ENCODE results near the gene PIGB.
"Not testable (repeated sequence)": the region's sequence is repeated elsewhere in the genome, so short reads cannot be mapped to it uniquely, and the experiment has no call there.

PIGB gene

DNA sequence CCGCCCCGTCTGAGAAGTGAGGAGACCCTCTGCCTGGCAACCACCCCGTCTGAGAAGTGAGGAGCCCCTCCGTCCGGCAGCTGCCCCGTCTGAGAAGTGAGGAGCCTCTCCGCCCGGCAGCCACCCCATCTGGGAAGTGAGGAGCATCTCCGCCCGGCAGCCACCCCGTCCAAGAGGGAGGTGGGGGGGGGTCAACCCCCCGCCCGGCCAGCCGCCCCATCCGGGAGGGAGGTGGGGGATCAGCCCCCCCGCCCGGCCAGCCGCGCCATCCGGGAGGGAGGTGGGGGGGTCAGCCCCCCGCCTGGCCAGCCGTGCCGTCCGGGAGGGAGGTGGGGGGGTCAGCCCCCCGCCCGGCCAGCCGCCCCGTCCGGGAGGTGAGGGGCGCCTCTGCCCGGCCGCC lies 16.2 kb upstream of the PIGB start:
- not testable (repeated sequence) for DNase-seq (ENCODE audit: low read depth)

DNA sequence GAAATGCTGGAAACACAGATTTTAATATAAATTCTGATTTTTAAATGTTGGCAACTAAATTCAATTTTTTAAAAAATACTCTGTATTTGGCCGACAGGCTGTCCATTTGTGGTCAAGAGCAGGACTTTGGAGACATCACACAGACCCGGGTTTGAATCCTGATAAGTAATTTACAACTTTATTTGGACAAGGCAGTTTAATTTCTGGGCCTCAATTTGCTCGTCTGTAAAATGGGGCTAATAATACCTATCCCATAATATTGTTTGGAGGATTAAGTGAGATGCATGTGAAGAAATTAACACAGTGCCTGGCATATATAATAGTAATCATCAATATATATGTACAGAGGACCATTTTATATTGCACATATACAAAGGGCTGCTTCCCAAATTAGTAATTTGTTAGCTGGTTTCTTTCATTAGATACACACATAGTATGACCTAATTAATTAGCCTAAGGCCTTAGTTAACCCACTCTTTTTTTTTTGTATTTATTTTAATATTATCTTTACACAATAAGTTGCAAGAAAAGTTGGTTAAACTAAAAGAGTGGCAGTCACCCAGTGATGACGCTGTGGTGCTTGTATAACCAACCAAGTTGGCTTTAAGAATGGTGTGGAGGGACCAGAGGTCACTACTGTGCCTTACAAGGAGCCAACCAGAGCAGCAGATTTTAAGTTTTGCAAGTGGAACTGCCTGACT lies 665 bp downstream of the PIGB start:
- no peak for DNase-seq (ENCODE audit: low read depth)

DNA sequence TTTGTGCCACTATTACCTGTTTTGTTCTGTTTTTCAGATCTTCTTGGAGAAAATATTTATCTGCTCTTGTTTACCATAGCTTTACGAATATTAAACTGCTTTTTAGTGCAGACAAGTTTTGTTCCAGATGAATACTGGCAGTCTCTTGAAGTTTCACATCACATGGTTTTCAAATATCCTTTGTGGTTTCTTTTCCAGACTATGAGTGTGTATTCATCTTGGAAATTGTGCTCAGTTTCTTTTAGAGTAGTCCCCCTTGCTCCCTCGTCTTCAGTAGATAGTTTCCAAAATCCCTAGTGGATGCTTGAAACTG lies 1.2 kb downstream of the PIGB start:
- no peak for DNase-seq (ENCODE audit: low read depth)

DNA sequence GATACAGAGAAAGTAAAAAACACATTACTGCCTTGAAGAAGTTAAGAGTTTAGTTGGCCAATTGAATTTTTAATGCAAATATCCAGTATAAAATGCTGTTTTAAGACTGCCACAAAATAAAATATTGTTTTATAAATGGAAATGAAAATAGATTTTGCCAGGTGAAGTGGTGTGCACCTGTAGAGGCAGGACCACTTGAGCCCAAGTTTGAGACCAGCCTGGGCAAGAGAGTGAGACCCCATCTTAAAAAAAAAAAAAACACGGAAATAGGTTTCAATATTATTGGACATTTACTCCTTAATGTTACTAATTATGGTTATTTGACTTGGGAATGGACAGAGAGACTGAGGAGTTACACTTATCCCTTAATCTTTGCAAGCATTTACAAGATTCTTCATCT lies 1.9 kb downstream of the PIGB start:
- DNase-seq (ENCODE audit: low read depth) = no peak

DNA sequence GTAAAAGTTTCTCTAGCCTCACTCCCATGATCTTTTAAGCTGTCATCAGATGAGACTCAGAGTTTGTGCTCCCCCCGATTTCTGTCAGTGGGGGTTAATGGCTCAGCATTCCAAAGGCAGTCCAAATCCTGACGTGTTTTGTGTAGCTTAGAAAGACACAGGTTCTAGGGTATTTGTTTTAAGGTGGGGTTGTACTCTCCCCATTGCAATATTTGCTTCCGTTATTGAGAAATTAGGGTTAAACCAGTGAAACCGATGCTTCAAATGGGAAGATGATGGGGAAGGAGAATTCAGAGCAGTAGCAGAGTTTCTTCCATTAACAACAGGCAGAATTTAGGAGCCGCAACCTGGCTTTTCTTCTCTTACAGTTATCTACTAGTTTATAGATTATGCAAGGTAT lies 3.4 kb downstream of the PIGB start:
- DNase-seq (ENCODE audit: low read depth) = no peak

- DNase-seq (ENCODE audit: low read depth) = no peak
Observed at GRCh38 chr15:55327387-55327786, 8.4 kb downstream of the PIGB start.

GRCh38 chr15:55334371-55334770 lies 15.3 kb downstream of the PIGB start:
- no peak for DNase-seq (ENCODE audit: low read depth)

- DNase-seq (ENCODE audit: low read depth) = no peak
Observed at GRCh38 chr15:55334997-55335396, 16.0 kb downstream of the PIGB start.

- DNase-seq (ENCODE audit: low read depth) = no peak
Observed at GRCh38 chr15:55337160-55337559, 18.1 kb downstream of the PIGB start.

DNA sequence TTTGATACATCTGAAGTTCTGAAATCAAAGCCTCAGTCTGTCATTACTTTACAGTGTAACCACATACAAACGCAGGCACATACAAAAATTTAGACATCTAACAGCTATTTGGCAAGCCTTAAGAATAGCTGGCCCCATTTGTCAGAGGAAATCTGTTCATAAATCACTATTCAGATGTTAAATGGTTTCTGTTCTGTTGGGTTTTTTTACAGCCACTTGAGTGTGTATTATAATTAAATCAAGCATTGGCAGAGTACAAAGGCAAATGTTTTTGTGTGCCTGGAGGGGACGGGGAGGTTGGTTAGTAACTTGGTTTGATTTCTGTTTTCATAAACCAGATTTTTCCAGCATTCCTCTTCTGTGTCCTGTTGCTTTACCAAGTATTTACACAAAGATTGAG lies 24.1 kb downstream of the PIGB start:
- no peak for DNase-seq (ENCODE audit: low read depth)

DNA sequence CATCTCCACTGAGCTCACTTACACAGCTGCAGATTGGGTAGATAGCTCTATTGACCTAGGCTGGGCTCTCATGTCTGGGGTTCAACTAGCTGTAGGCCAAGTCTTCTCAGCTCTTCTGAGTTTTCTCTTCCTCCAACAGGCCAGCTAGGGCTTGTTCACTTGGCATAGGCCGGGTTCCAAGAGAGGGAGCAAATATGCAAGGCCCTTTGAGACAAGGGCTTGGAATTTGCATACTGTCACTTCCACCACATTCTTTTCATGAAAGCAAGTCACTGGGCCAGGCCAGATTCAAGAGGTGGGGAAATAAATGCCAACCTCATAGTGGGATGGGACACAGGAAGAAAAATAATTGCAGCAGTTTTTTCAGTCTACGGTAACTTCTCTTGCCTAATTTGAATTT lies 25.2 kb downstream of the PIGB start:
- no peak for DNase-seq (ENCODE audit: low read depth)

GRCh38 chr15:55348281-55348778 lies 29.3 kb downstream of the PIGB start:
- DNase-seq (ENCODE audit: low read depth) = no peak

GRCh38 chr15:55349282-55349681 lies 30.3 kb downstream of the PIGB start:
- no peak for DNase-seq (ENCODE audit: low read depth)

DNA sequence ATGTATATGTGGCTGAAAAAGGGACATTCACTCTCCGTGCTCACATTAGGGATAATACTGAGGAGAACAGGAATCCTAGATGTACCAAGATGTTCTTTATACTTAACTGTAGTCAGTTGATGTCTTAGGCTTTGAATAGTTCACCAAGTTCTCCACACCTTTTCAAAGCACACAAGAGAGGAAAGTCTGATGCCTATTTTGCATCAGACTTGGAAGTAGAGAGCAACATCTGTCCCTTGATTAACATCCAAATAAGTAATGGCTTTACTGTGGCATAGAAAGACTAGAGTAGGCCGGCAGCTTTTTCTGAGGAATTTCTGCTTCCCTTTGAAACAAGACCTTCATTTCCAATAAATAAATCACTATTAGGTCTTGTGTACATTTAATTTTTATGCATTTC lies 34.0 kb downstream of the PIGB start:
- no peak for DNase-seq (ENCODE audit: low read depth)

DNA sequence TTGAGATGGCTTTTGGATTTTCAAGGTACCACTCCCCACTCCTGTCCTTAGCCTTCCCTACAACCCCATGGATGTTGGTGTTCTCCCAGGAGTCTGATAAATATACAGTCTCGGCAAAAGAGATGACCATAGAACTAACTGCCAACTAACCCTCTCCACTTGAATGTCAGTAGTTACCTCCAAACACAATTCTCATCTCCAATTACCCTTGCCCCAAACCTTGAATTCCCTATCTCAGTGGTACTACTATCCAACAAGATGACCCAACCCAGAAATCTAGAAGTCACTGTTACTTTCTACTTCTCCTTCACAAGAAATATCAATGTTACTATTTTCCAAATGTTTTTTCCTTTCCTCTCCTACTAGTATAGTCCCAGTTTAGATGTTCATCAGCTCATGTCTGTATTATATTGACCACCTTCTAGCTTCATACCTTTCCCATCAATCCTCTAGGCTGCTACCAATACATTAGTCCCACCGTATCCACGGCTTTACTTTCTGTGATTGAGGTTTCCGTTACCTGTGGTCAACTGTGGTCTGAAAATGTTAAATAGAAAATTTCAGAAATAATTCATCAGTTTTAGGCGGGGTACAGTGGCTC lies 38.1 kb downstream of the PIGB start:
- no peak for DNase-seq (ENCODE audit: low read depth)

DNA sequence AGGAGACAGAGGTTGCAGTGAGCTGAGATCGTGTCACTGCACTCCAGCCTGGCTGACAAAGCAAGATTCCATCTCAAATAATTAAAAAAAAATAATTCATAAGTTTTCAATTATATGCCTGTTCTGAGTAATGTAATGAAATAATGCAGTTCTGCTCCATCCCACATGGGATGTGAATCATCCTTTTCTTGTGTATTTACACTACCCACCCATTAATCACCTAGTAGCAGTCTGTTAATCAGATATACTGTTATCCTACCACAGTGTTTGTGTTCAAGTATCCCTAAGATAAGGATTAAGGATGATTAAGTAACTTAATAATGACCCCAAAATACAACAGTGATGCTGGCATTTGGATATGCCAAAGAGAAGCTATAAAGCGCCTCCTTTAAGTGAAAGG lies 38.8 kb downstream of the PIGB start:
- DNase-seq (ENCODE audit: low read depth) = no peak

- no peak for DNase-seq (ENCODE audit: low read depth)
Observed at GRCh38 chr15:55358471-55358870, 39.4 kb downstream of the PIGB start.

- no peak for DNase-seq (ENCODE audit: low read depth)
Observed at GRCh38 chr15:55360256-55360655, 41.2 kb downstream of the PIGB start.

DNA sequence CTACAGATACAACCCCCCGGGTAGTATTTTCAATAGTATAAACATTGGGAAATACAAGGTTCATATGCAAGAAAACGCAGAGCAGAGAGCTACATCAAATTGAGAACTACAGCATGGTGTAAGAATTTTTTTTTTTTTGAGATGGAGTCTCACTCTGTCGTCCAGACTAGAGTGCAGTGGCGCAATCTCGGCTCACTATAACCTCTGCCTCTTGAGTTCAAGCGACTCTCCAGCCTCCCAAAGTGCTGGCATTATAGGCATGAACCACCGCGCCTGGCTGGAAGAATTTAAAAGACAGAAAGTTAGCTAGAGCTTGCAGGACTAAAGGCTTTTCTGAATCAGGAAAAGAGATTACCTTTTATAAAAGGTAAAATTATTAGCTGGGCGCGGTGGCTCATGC lies 42.0 kb downstream of the PIGB start:
- no peak for DNase-seq (ENCODE audit: low read depth)

- DNase-seq (ENCODE audit: low read depth) = no peak
Observed at GRCh38 chr15:55362641-55363040, 43.6 kb downstream of the PIGB start.

DNA sequence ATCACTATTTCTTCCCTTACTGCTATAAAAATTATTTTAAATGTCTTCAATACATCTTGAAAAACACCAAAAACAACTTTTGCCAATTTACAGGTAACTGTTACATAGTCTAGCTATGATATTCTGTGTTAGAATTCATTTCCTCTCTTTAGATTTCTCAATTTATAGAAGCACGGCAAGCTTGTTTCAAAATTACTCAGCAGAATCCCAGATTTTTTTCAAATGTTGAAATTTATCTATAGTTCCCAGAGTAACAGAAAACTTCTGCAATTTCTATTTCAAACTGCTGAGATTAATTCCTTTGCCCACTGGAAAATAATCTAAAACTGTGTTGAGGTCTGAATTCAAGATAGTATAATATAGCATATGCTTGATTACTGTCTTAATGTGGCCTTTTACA lies 48.0 kb downstream of the PIGB start:
- no peak for DNase-seq (ENCODE audit: low read depth)

DNA sequence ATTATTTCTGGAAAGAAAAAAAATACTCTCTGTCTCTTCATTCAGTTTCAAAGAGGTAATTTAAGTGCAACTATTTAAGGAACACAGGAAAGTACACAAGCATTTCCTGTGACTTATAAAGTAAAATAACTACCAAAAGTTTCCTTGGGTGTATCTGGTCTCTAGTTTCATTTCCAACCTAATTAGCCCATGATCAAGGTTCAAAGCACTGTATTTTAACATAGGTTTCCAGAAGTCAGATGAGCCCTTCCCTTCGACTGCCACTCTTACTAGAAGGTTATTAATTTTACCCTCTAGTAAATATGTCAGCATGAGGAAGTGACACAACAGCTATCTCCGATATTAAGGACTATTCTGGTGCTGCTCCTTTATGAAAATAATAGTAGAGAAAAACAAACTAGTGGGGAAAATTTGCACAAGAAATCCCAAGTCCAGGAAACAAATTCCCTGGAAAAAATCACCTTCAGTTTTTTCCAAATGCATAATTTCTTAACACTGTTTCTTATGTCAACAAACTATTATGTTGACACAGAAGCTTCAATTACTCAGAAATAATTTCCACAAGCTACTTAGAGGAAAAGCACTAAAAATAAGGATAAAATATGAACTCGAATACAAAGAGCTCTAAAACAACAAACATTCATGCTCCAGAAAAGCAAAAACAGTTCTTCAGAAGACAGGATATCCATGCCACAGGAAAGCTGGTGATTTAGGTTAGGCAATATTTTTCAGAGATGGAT lies 53.8 kb downstream of the PIGB start:
- DNase-seq (ENCODE audit: low read depth) = no peak

GRCh38 chr15:55379095-55379494 lies 60.1 kb downstream of the PIGB start:
- no peak for DNase-seq (ENCODE audit: low read depth)

- DNase-seq (ENCODE audit: low read depth) = no peak
Observed at GRCh38 chr15:55381595-55381994, 62.6 kb downstream of the PIGB start.

All from stimulated activated CD8-positive, alpha-beta memory T cell treated with anti-CD3 and anti-CD28 coated beads, Interleukin-15, amount 100 ng/mL, for 24 hours (primary cell).